Breast epithelium (tissue), 4 donors: ENCODE measurements around the gene DIP2B. TPM values are rescaled to one million over a fixed set of nuclear protein-coding genes. Genes with fewer than 3 reads are reported as not detected.
"Not testable (repeated sequence)": the region's sequence is repeated elsewhere in the genome, so short reads cannot be mapped to it uniquely, and the experiment has no call there.

Experiments used
- DNase-seq, 2 donors: peaks; one replicate each; pipeline ENCODE4 v3.0.0-alpha.2; 2019; ENCODE audit warnings: low spot score in 2 of 2
- H3K27ac ChIP-seq, 2 donors: fragments of 200-600 bp; sonication (generic) in 1 of 2; one replicate each; pipeline ENCODE4 v1.5.1; 2016 to 2019; ENCODE audit warnings: mild to moderate bottlenecking in 1 of 2
- H3K27me3 ChIP-seq, 2 donors: fragments of 200-600 bp; sonication (generic) in 1 of 2; one replicate each; pipeline versions ENCODE4 v1.5.1 to v1.6.0; 2017 to 2019; ENCODE audit warnings: control low read depth in 1 of 2, mild to moderate bottlenecking in 1 of 2
- H3K36me3 ChIP-seq: fragments of 200-600 bp; one replicate; pipeline ENCODE4 v1.5.1; 2019
- H3K4me1 ChIP-seq, 2 donors: fragments of 200-600 bp; sonication (generic); one replicate each; pipeline ENCODE4 v1.5.1; 2016 to 2019; ENCODE audit warnings: control low read depth in 1 of 2
- H3K4me3 ChIP-seq, 3 donors: fragments of 200-600 bp; sonication (generic); 1 replicate in 2 of 3; 2 replicates in 1 of 3; pipeline ENCODE4 v1.5.1; 2016 to 2019; ENCODE audit warnings: mild to moderate bottlenecking in 3 of 3, moderate library complexity in 2 of 3
- H3K9me3 ChIP-seq, 2 donors: fragments of 200-600 bp; sonication (generic) in 1 of 2; one replicate each; pipeline ENCODE4 v1.5.1; 2016 to 2019; ENCODE audit warnings: control low read depth in 1 of 2
- CTCF ChIP-seq, 3 donors: fragments of 450-650 bp; IDR thresholded peaks; one replicate each; pipeline ENCODE4 v1.5.1; 2016 to 2017; ENCODE audit warnings: antibody characterized with exemption in 3 of 3, mild to moderate bottlenecking in 3 of 3, moderate library complexity in 3 of 3
- POLR2A ChIP-seq: fragments of 450-650 bp; IDR thresholded peaks from one replicate; pipeline ENCODE4 v1.6.1; 2016; ENCODE audit warnings: antibody characterized with exemption, mild to moderate bottlenecking, moderate library complexity
- POLR2AphosphoS5 ChIP-seq, 3 donors: sonication (generic); formaldehyde crosslinking; IDR thresholded peaks; one replicate each; pipeline ENCODE4 v1.6.1; 2017; ENCODE audit warnings: antibody characterized with exemption in 3 of 3
- intact Hi-C: fragments of 100-400 bp; cut with DNase I; formaldehyde crosslinking; loops from one replicate; pipeline ENCODE4 v1.15.1; 2023; ENCODE audit warnings: low total_unique reads
- total RNA-seq, 3 donors: library from RNA; depleted of rRNA; stranded (reverse); fragments of >200 nt; gene quantifications; one replicate each; pipeline ENCODE4 v1.1.0, GENCODE V29; 2016

DIP2B gene
- total RNA-seq, 3 donors from 2014 or later, result 26.6 to 44.8 (median 33.4) TPM

DNA sequence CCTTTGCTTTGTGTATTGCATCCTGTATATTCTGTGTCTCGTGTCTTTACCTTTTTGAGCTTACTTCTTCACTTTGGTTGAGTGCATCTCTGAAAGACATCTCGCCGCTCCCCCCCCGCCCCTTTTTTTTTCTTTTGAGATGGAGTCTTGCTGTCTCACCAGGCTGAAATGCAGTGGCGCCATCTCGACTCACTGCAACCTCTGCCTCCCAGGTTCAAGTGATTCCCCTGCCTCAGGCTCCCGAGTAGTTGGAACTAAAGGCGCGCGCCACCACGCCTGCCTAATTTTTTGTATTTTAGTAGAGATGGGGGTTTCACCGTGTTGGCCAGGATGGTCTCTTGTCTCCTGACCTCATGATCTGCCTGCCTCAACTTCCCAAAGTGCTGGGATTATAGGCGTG lies 49.9 kb downstream of the DIP2B start:
- no peaks in the 10 kb centered on the region for H3K27me3 ChIP-seq
- no peak for DNase-seq
- no peaks in the 10 kb centered on the region for H3K9me3 ChIP-seq
- no peak overlapping the region for H3K4me3 ChIP-seq
- no peak for TF ChIP-seq POLR2A
- TF ChIP-seq POLR2AphosphoS5 (IDR thresholded peaks at IDR 0.05), result no peak
- TF ChIP-seq CTCF (IDR thresholded peaks at IDR 0.05), result no peak
- no peak overlapping the region for H3K27ac ChIP-seq
- intact Hi-C loops, result no loop called here
- no peaks in the 10 kb centered on the region for H3K36me3 ChIP-seq
- H3K4me1 ChIP-seq, result no peaks in the 10 kb centered on the region

DNA sequence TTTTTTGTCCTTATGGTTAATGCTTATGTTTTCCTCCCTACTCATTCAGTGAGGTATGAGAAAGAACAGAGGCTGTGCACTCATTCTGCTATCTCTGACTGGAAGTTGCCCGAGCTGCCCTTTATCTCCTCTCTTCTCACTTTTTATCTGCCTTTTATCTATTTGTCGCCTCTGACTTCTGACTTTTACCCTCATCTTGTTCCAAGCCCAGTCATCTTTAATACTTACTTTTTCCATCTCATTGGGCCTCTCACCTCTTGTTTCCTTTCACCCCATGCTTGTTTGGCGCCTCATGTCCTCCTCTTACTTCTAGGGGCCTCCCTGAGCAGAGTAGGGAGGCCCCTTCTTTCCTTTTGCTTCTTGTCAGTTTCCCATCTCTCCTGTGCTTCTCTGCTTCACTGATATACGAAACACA lies 50.7 kb downstream of the DIP2B start:
- no peaks in the 10 kb centered on the region for H3K4me1 ChIP-seq
- H3K4me3 ChIP-seq, result no peak overlapping the region
- H3K27ac ChIP-seq, result no peak overlapping the region
- no peaks in the 10 kb centered on the region for H3K9me3 ChIP-seq
- no peaks in the 10 kb centered on the region for H3K36me3 ChIP-seq
- TF ChIP-seq POLR2A (no peak), CTCF (IDR thresholded peaks at IDR 0.05) (no peak), POLR2AphosphoS5 (IDR thresholded peaks at IDR 0.05) (no peak)
- intact Hi-C loops, result no loop called here
- no peaks in the 10 kb centered on the region for H3K27me3 ChIP-seq
- no peak for DNase-seq

DNA sequence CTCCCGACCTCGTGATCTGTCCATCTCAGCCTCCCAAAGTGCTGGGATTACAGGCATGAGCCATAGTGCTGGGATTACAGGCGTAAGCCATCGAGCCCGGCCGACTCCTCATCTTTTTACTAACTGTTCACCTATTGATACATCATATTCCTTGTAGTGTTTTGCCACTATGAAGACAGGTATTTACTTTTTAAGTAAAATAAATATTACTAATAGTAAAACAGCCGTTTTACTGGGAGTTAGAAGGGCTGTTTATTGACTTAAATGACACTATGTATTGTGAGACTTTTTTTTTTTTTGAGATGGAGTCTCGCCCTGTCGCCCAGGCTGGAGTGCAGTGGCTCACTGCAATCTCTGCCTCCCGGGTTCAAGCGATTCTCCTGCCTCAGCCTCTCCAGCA lies 51.5 kb downstream of the DIP2B start:
- Histone ChIP-seq H3K9me3 (no peaks in the 10 kb centered on the region), H3K27ac (no peak overlapping the region), H3K4me1 (no peaks in the 10 kb centered on the region), H3K36me3 (no peaks in the 10 kb centered on the region), H3K4me3 (no peak overlapping the region), H3K27me3 (no peaks in the 10 kb centered on the region)
- intact Hi-C loops, result no loop called here
- DNase-seq, result no peak
- TF ChIP-seq POLR2A (no peak), CTCF (IDR thresholded peaks at IDR 0.05) (no peak), POLR2AphosphoS5 (IDR thresholded peaks at IDR 0.05) (no peak)

GRCh38 chr12:50556796-50557195 lies 52.0 kb downstream of the DIP2B start:
- H3K27me3 ChIP-seq, intact Hi-C loops, H3K9me3 ChIP-seq, H3K27ac ChIP-seq, H3K4me1 ChIP-seq, H3K36me3 ChIP-seq, H3K4me3 ChIP-seq, DNase-seq: not testable (repeated sequence)

GRCh38 chr12:50557421-50557820 lies 52.6 kb downstream of the DIP2B start:
- no peak for DNase-seq
- intact Hi-C loops, result no loop called here
- TF ChIP-seq POLR2A (no peak), CTCF (IDR thresholded peaks at IDR 0.05) (no peak), POLR2AphosphoS5 (IDR thresholded peaks at IDR 0.05) (no peak)

DNA sequence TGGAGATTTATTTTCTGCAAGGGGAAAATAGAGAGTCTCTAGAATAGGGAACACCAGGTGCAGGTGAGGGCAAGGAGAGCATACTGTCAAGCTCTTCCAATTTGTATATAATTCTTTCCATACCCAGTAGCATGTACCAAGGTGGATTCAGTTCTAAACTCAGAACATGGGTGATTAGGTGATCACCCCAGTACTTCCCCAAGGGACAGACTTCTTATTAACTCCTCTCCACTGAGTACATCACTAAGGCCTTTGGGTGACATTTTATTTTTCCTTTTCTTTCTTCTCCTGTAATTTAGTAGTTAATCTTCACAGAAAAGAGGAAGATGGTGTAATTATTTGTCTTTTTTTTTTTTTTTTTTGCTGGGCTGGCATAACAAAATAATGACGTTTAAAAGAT lies 54.2 kb downstream of the DIP2B start:
- Histone ChIP-seq H3K9me3 (no peaks in the 10 kb centered on the region), H3K27ac (no peak overlapping the region), H3K4me3 (no peak overlapping the region), H3K4me1 (peaks cover 0 to 4% of the 10 kb centered on the region in 2 donors), H3K27me3 (no peaks in the 10 kb centered on the region), H3K36me3 (no peaks in the 10 kb centered on the region)
- no peak for DNase-seq
- no peak for TF ChIP-seq CTCF (IDR thresholded peaks at IDR 0.05)
- TF ChIP-seq POLR2A, result no peak
- no peak for TF ChIP-seq POLR2AphosphoS5 (IDR thresholded peaks at IDR 0.05)
- intact Hi-C loops, result no loop called here

More at GRCh38 chr12:50557421-50557820, 52.6 kb downstream of the DIP2B start:
- Histone ChIP-seq H3K4me3 (no peak overlapping the region), H3K36me3 (no peaks in the 10 kb centered on the region), H3K9me3 (no peaks in the 10 kb centered on the region), H3K27ac (no peak overlapping the region), H3K27me3 (no peaks in the 10 kb centered on the region), H3K4me1 (no peaks in the 10 kb centered on the region)
